ENCODE results near the gene TENT4A.

Gene TENT4A

DNA sequence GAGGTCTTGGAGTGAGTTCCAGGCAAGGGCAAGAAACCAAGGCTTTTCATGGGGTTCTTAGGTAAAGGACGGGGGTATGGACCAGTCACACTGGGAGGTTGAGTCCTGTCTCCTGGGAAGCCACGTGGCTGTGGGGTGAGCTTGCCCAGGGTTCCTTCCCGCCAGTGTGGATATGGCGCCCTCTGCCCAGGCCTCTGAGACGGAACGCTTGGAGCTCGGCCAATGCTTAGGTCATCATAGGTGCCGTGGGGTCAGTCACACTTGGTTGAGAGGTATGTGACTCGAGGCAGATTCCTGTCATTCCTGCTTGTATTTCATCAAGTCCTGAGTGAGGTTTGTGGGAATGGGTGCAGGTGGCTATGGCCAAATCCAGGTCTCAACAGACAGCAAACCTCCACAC is 46.2 kb downstream of the TENT4A start:
- Histone ChIP-seq H3K4me3 (replicated peaks; ENCODE audit: low read depth, low read length) (no peak overlapping the region), H3K27me3 (replicated peaks; ENCODE audit: control insufficient read depth, insufficient read depth, low read length) (no peaks in the 10 kb centered on the region), H3K36me3 (ENCODE audit: control insufficient read depth, insufficient read depth, low read length) (peaks cover 14% of the 10 kb centered on the region)
- TF ChIP-seq, protein P1, sequence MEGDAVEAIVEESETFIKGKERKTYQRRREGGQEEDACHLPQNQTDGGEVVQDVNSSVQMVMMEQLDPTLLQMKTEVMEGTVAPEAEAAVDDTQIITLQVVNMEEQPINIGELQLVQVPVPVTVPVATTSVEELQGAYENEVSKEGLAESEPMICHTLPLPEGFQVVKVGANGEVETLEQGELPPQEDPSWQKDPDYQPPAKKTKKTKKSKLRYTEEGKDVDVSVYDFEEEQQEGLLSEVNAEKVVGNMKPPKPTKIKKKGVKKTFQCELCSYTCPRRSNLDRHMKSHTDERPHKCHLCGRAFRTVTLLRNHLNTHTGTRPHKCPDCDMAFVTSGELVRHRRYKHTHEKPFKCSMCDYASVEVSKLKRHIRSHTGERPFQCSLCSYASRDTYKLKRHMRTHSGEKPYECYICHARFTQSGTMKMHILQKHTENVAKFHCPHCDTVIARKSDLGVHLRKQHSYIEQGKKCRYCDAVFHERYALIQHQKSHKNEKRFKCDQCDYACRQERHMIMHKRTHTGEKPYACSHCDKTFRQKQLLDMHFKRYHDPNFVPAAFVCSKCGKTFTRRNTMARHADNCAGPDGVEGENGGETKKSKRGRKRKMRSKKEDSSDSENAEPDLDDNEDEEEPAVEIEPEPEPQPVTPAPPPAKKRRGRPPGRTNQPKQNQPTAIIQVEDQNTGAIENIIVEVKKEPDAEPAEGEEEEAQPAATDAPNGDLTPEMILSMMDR (IDR thresholded peaks at IDR 0.05; ENCODE audit: insufficient read depth, low read length, poor library complexity, severe bottlenecking), result peak; percentile 2
- DNase-seq (ENCODE audit: extremely low read depth, insufficient read length), result no peak

DNA sequence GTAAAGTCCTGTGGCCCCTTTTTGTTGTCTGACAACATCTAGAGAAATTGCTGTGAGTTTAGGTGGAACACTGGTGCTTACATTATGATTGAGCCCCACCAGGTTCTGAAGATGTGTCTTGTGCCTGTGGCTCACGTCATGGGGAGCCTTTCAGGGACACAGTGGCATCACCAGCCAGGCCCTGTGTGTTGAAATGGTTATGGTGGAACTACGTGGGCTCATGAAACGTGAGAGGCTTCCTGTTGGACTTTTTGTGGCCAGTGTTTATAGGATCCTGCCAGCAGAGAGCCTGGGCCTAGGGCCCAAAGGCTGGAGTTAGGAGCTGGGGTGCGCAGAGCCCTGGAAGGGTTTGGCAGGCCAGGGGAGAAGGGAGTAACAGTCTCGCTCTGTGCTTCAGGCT is 46.8 kb downstream of the TENT4A start:
- DNase-seq (ENCODE audit: extremely low read depth, insufficient read length), result no peak
- H3K36me3 ChIP-seq (ENCODE audit: control insufficient read depth, insufficient read depth, low read length), result peaks cover 10% of the 10 kb centered on the region
- no peak overlapping the region for H3K4me3 ChIP-seq (replicated peaks; ENCODE audit: low read depth, low read length)
- no peaks in the 10 kb centered on the region for H3K27me3 ChIP-seq (replicated peaks; ENCODE audit: control insufficient read depth, insufficient read depth, low read length)
- TF ChIP-seq, protein P1 (IDR thresholded peaks at IDR 0.05; ENCODE audit: insufficient read depth, low read length, poor library complexity, severe bottlenecking), result no peak

DNA sequence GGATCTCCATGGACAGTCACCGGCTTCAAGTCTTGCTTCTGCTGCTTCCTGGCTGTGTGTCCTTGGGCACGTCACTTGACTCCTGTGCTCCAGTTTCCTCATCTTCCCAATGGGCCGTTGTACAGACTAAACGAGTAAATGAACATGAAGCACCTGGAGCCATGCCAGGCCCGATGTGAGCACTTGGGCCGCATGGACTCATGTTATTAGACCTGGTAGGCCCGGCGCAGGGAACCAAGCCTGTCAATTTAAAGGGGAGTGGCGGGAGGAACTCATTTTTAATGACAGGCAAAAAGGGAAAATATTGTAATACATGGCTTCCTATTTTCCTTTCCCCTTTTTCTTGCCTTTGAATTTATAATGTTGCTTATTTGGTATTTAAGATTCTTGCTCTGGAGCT is 47.5 kb downstream of the TENT4A start:
- Histone ChIP-seq H3K36me3 (ENCODE audit: control insufficient read depth, insufficient read depth, low read length) (peaks cover 9% of the 10 kb centered on the region), H3K27me3 (replicated peaks; ENCODE audit: control insufficient read depth, insufficient read depth, low read length) (no peaks in the 10 kb centered on the region), H3K4me3 (replicated peaks; ENCODE audit: low read depth, low read length) (no peak overlapping the region)
- TF ChIP-seq, protein P1 (IDR thresholded peaks at IDR 0.05; ENCODE audit: insufficient read depth, low read length, poor library complexity, severe bottlenecking), result no peak
- no peak for DNase-seq (ENCODE audit: extremely low read depth, insufficient read length)

DNA sequence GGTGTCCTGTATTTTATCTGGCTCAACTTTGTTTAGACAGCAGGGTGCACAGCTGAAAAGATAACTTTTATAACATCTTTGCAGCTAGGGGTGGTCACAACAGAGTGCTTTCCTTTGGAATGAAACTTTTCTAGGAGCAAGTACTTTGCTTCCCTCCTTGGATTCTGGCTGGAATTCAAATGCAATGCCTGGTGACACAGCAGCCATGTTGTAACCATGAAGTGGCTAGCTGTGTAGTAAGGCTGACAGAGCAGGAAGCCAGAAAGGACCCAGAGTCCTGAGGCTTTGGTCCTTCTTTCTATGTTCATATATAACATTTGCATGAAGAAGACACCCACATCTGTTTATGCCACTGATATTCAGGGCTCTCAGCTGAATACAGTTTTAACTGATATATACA is 48.1 kb downstream of the TENT4A start:
- DNase-seq (ENCODE audit: extremely low read depth, insufficient read length), result no peak
- Histone ChIP-seq H3K36me3 (ENCODE audit: control insufficient read depth, insufficient read depth, low read length) (peaks cover 4% of the 10 kb centered on the region), H3K4me3 (replicated peaks; ENCODE audit: low read depth, low read length) (no peak overlapping the region), H3K27me3 (replicated peaks; ENCODE audit: control insufficient read depth, insufficient read depth, low read length) (no peaks in the 10 kb centered on the region)
- TF ChIP-seq, protein P1 (IDR thresholded peaks at IDR 0.05; ENCODE audit: insufficient read depth, low read length, poor library complexity, severe bottlenecking), result no peak

DNA sequence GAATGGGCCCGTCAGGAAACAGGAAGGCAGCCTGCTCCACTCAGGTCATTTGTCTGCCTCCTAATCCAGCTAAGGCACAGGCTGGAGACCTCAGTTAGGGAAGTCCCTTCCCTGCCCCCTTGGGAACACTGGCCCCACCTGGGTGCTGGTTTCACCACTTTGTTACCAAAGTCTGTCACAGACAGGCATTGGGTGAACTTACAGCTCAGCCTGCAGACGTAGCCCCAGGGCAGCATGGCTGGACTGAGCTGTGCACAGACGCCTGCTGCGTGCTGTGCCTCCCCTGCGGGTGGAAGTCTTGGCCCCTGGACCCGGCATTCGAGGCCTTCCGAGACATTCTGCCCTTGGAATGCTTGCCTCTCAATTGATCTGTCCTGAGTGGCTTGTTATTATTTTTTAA is 48.9 kb downstream of the TENT4A start:
- DNase-seq (ENCODE audit: extremely low read depth, insufficient read length), result no peak
- peaks cover 4% of the 10 kb centered on the region; the same call in 1 of the 2 replicates for H3K36me3 ChIP-seq (ENCODE audit: control insufficient read depth, insufficient read depth, low read length)
- TF ChIP-seq, protein P1 (IDR thresholded peaks at IDR 0.05; ENCODE audit: insufficient read depth, low read length, poor library complexity, severe bottlenecking), result no peak

DNA sequence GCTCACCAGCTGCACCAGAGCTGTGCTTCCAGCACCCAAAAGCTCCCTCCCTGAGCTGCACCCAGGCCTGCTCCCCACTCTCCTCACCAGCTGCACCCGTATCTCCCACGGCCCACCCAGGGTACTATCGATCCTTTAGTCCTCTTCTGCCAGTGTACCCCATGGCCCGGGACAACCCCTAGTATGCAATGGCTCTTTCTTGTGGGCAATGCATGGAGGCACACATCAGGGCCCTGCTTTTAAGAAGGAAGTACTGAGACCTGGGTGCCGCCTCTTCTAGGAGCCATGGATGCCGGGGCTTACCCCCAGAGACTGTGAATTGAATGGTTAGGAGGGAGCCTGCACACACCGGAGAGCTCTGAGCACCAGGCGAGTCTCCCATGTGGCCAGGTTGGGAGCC is 49.5 kb downstream of the TENT4A start:
- Histone ChIP-seq H3K4me3 (replicated peaks; ENCODE audit: low read depth, low read length) (no peak overlapping the region), H3K36me3 (ENCODE audit: control insufficient read depth, insufficient read depth, low read length) (peaks cover 4% of the 10 kb centered on the region; the same call in 1 of the 2 replicates), H3K27me3 (replicated peaks; ENCODE audit: control insufficient read depth, insufficient read depth, low read length) (no peaks in the 10 kb centered on the region)
- DNase-seq (ENCODE audit: extremely low read depth, insufficient read length), result no peak
- TF ChIP-seq, protein P1 (IDR thresholded peaks at IDR 0.05; ENCODE audit: insufficient read depth, low read length, poor library complexity, severe bottlenecking), result no peak

More for the DNA sequence above, 48.9 kb downstream of the TENT4A start:
- H3K27me3 ChIP-seq (replicated peaks; ENCODE audit: control insufficient read depth, insufficient read depth, low read length), result no peaks in the 10 kb centered on the region
- no peak overlapping the region for H3K4me3 ChIP-seq (replicated peaks; ENCODE audit: low read depth, low read length)

Data from GM06990 (cell line).